ENCODE results near the gene CNTN5.

Gene CNTN5

GRCh38 chr11:100383357-100383865 is 1362.7 kb downstream of the CNTN5 start:
- H3K9me3 ChIP-seq (ENCODE audit: severe bottlenecking): no peaks in the 10 kb centered on the region

GRCh38 chr11:100396266-100396665 is 1375.5 kb downstream of the CNTN5 start:
- Histone ChIP-seq H3K27ac (ENCODE audit: poor library complexity, severe bottlenecking) (no peak overlapping the region), H3K27me3 (ENCODE audit: insufficient read depth, poor library complexity, severe bottlenecking) (no peaks in the 10 kb centered on the region), H3K9me3 (ENCODE audit: severe bottlenecking) (no peaks in the 10 kb centered on the region), H3K4me3 (ENCODE audit: severe bottlenecking) (no peak overlapping the region), H3K4me1 (ENCODE audit: insufficient read depth, poor library complexity, severe bottlenecking) (no peaks in the 10 kb centered on the region), H3K36me3 (ENCODE audit: low read depth) (no peaks in the 10 kb centered on the region)
- ATAC-seq (ENCODE audit: low read depth) (no peak), DNase-seq (ENCODE audit: low spot score) (no peak)
- TF ChIP-seq CTCF (IDR thresholded peaks at IDR 0.05; ENCODE audit: poor library complexity, severe bottlenecking): no peak

More at GRCh38 chr11:100383357-100383865, 1362.7 kb downstream of the CNTN5 start:
- no peaks in the 10 kb centered on the region for H3K4me1 ChIP-seq (ENCODE audit: insufficient read depth, poor library complexity, severe bottlenecking)
- no peak for TF ChIP-seq CTCF (IDR thresholded peaks at IDR 0.05; ENCODE audit: poor library complexity, severe bottlenecking)
- no peaks in the 10 kb centered on the region for H3K36me3 ChIP-seq (ENCODE audit: low read depth)
- no peak overlapping the region for H3K27ac ChIP-seq (ENCODE audit: poor library complexity, severe bottlenecking)
- DNase-seq (ENCODE audit: low spot score): no peak
- no peak for ATAC-seq (ENCODE audit: low read depth)
- no peaks in the 10 kb centered on the region for H3K27me3 ChIP-seq (ENCODE audit: insufficient read depth, poor library complexity, severe bottlenecking)
- no peak overlapping the region for H3K4me3 ChIP-seq (ENCODE audit: severe bottlenecking)

DNA sequence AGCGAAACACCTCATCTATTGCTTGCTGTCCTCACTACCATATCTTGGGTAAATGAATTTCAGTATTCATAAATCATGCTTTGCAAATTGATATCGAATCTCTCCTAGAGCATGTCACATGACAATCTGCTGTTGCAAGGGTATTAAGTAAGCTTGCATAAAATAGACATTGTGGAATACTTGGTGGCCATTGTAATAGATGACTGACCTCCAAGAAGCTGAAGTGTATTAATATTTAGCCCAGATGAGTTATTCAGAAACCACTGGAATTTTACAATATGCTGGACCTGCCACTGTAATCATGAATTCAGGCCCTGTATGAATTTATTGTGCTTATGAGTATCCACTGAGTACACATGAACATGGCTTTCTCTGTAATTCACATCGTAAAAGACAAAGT is 1376.7 kb downstream of the CNTN5 start:
- Histone ChIP-seq H3K27ac (ENCODE audit: poor library complexity, severe bottlenecking) (no peak overlapping the region), H3K4me1 (ENCODE audit: insufficient read depth, poor library complexity, severe bottlenecking) (no peaks in the 10 kb centered on the region), H3K36me3 (ENCODE audit: low read depth) (no peaks in the 10 kb centered on the region), H3K9me3 (ENCODE audit: severe bottlenecking) (no peaks in the 10 kb centered on the region), H3K27me3 (ENCODE audit: insufficient read depth, poor library complexity, severe bottlenecking) (no peaks in the 10 kb centered on the region), H3K4me3 (ENCODE audit: severe bottlenecking) (no peak overlapping the region)
- no peak for ATAC-seq (ENCODE audit: low read depth)
- no peak for TF ChIP-seq CTCF (IDR thresholded peaks at IDR 0.05; ENCODE audit: poor library complexity, severe bottlenecking)
- DNase-seq (ENCODE audit: low spot score): no peak

DNA sequence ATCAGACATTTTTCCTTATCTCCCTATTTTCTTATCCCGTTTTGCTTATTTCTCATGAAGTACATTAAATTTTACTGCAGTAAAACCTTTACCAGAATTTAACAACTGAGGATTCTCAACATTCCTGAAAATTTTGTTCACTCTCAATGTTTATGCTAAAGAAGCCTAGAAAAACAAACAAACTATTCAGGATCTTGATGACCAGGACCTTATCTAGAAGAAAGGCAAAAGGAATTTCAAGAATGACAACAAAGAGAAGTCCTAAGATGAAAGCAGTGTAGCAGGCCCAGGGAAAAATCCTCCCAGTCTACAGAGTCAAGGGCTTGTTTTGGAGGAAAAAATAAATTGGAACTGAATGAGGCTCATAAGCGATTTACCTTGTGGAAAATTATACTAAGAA is 1383.1 kb downstream of the CNTN5 start:
- H3K4me1 ChIP-seq (ENCODE audit: insufficient read depth, poor library complexity, severe bottlenecking): no peaks in the 10 kb centered on the region
- H3K4me3 ChIP-seq (ENCODE audit: severe bottlenecking): no peak overlapping the region
- no peaks in the 10 kb centered on the region for H3K9me3 ChIP-seq (ENCODE audit: severe bottlenecking)
- DNase-seq (ENCODE audit: low spot score) (no peak), ATAC-seq (ENCODE audit: low read depth) (no peak)
- no peak for TF ChIP-seq CTCF (IDR thresholded peaks at IDR 0.05; ENCODE audit: poor library complexity, severe bottlenecking)
- H3K27me3 ChIP-seq (ENCODE audit: insufficient read depth, poor library complexity, severe bottlenecking): no peaks in the 10 kb centered on the region
- no peaks in the 10 kb centered on the region for H3K36me3 ChIP-seq (ENCODE audit: low read depth)
- H3K27ac ChIP-seq (ENCODE audit: poor library complexity, severe bottlenecking): no peak overlapping the region

- no peaks in the 10 kb centered on the region for H3K27me3 ChIP-seq (ENCODE audit: insufficient read depth, poor library complexity, severe bottlenecking)
- no peaks in the 10 kb centered on the region for H3K9me3 ChIP-seq (ENCODE audit: severe bottlenecking)
- H3K4me1 ChIP-seq (ENCODE audit: insufficient read depth, poor library complexity, severe bottlenecking): no peaks in the 10 kb centered on the region
- no peak for ATAC-seq (ENCODE audit: low read depth)
- TF ChIP-seq CTCF (IDR thresholded peaks at IDR 0.05; ENCODE audit: poor library complexity, severe bottlenecking): no peak
- no peak overlapping the region for H3K27ac ChIP-seq (ENCODE audit: poor library complexity, severe bottlenecking)
- no peak for DNase-seq (ENCODE audit: low spot score)
- H3K4me3 ChIP-seq (ENCODE audit: severe bottlenecking): no peak overlapping the region
- H3K36me3 ChIP-seq (ENCODE audit: low read depth): no peaks in the 10 kb centered on the region
Measured at GRCh38 chr11:100404907-100405306, 1384.2 kb downstream of the CNTN5 start.
